Stimulated activated effector memory CD8-positive, alpha-beta T cell treated with anti-CD3 and anti-CD28 coated beads, Interleukin-12 subunit alpha, Interleukin-12 subunit beta, amount 100 ng/mL, for 72 hours (primary cell): ENCODE results near the gene SULT2B1.
A peak's percentile ranks its signal among the peaks of the same experiment; 100 is the strongest.

Experiments
- ATAC-seq: fragments of 150-1000 bp; cut with Tn5 transposase; 2 replicates; pipeline ENCODE4 v1.10.0; 2021
- DNase-seq, 2 donors: peaks; one replicate each; pipeline ENCODE4 v3.0.0; 2021 to 2022; ENCODE audit warnings: low spot score in 2 of 2
- H3K27ac Mint-ChIP-seq: one replicate; pipeline ENCODE4 v1.8.0; 2022; ENCODE audit warnings: mild to moderate bottlenecking, mixed read lengths
- H3K36me3 Mint-ChIP-seq: one replicate; pipeline ENCODE4 v1.8.0; 2022; ENCODE audit warnings: mild to moderate bottlenecking, mixed read lengths
- H3K4me1 Mint-ChIP-seq: one replicate; pipeline ENCODE4 v1.8.0; 2022; ENCODE audit warnings: mixed read lengths
- H3K4me3 Mint-ChIP-seq: one replicate; pipeline ENCODE4 v1.8.0; 2022; ENCODE audit warnings: mild to moderate bottlenecking, mixed read lengths
- H3K9me3 Mint-ChIP-seq: one replicate; pipeline ENCODE4 v1.8.0; 2022; ENCODE audit warnings: mixed read lengths

Gene SULT2B1

DNA sequence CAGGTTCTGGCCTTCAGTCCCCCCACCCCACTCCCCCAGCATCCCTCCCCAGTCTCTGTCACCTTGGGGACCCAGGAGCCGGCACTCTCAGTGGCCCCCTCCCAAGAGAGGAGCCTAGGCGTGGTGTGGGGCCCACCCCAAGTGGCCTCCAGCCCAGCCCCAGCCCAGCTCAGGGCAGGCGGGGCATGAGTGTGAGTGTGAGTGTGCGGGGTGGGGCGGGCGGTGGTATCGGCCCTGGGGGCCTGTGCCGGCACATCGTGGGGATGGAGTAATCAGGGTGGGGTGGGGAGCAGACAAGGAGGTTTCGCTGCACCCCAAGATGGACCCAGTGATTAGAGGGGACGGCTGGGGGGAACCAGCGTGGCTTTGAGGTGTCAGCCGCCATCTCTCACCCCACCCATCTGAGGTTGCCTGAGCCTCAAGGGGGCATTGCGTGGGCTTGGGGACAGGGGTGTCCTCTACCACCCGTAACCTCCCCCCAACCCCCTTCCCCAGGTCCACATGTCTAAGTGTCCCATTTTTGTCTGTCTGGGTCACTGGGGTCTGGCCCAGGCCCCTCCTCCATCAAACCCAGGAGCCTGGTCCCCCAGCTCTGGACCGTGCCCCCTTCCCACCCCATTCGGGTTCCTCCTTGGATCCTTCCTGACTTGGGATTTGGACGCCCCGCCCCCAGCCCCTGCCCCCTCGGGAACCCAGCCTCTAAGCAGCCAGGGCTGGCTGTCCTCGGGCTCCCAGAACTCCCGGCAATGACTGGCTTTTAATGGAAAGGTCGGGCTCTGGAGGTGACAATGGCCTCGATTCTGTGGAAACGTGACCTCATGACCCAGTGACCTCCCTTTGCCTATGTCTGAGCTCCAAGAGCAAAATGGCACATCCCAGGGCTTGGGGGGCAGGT, 6.9 kb upstream of the SULT2B1 start:
- no peaks in the 10 kb centered on the region for H3K4me1 Mint-ChIP-seq
- no peak overlapping the region for H3K4me3 Mint-ChIP-seq
- H3K27ac Mint-ChIP-seq = no peak overlapping the region
- peak; percentile 21 for ATAC-seq
- peaks cover 7% of the 10 kb centered on the region for H3K36me3 Mint-ChIP-seq
- H3K9me3 Mint-ChIP-seq = no peaks in the 10 kb centered on the region
- DNase-seq = no peak

DNA sequence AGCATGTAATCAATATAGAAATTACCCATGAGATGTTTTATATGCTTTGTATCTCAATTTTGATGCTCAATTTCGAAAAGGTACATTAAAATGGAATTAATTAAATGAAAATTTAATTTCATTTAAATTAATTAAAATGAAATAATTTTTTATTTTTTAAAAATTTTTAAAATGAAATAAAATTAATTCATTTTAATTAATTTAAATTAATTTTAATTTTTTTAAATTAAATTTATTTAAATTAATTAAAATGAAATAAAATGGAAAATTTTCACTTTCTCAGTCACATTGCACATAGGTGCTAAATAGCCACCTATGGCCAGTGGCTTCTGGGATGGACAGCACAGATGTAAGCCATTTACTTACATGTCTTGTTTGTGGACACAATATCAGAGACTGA, 4.2 kb upstream of the SULT2B1 start:
- Mint-ChIP-seq H3K4me1 (no peaks in the 10 kb centered on the region), H3K36me3 (peaks cover 7% of the 10 kb centered on the region), H3K27ac (no peak overlapping the region), H3K4me3 (no peak overlapping the region), H3K9me3 (no peaks in the 10 kb centered on the region)
- no peak for DNase-seq
- no peak for ATAC-seq

DNA sequence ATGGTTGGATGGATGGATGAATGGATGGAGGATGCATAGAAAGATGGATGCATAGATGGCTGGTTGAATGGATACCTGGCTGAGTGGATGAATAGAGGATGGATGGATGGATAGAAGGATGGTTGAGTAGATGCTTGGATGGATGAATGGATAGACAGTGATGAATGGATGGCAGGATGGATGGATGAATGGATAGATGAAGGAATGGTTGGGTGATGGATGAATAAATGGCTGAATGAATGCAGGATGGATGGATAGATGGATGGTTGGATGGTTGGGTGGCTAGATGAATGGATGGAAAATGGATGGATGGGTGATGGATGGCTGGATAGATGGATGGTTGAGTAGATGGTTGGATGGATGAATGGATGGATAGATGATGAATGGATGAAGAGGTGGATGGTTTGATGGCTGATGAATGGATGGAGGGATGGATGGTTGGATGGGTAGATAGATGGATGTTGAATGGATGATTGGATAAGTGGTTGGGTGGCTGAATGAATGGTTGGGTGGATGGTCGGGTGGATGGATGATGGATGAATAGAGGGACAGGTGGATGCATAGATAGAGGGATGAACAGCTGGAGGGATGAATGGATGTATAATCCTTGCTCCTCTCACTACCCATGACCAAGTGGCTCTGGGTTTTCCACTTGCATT, 3.6 kb upstream of the SULT2B1 start:
- Mint-ChIP-seq H3K4me3 (no peak overlapping the region), H3K9me3 (no peaks in the 10 kb centered on the region), H3K36me3 (peaks cover 2% of the 10 kb centered on the region), H3K27ac (no peak overlapping the region), H3K4me1 (no peaks in the 10 kb centered on the region)
- ATAC-seq = no peak
- DNase-seq = no peak

DNA sequence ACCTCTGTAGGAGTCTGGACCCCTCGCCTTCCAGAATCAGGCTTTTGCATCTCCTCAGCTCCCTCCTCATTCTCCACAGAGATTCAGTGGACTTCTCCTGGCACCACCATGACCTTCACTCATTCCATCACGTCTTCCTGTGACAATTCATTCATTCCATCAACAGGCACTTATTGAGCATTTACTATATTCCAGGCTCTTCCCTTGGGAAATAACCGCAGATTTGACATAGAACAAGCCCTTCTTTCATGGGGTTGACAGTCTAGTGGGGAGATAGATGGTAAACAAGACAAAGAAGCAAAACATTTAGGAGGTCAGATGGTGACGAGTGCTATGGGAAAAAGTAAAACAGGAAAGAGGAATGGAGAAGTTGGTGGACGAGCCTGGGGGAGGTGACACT, 2.6 kb upstream of the SULT2B1 start:
- Mint-ChIP-seq H3K4me1 (no peaks in the 10 kb centered on the region), H3K4me3 (no peak overlapping the region), H3K9me3 (no peaks in the 10 kb centered on the region), H3K36me3 (no peaks in the 10 kb centered on the region), H3K27ac (no peak overlapping the region)
- no peak for DNase-seq
- no peak for ATAC-seq

DNA sequence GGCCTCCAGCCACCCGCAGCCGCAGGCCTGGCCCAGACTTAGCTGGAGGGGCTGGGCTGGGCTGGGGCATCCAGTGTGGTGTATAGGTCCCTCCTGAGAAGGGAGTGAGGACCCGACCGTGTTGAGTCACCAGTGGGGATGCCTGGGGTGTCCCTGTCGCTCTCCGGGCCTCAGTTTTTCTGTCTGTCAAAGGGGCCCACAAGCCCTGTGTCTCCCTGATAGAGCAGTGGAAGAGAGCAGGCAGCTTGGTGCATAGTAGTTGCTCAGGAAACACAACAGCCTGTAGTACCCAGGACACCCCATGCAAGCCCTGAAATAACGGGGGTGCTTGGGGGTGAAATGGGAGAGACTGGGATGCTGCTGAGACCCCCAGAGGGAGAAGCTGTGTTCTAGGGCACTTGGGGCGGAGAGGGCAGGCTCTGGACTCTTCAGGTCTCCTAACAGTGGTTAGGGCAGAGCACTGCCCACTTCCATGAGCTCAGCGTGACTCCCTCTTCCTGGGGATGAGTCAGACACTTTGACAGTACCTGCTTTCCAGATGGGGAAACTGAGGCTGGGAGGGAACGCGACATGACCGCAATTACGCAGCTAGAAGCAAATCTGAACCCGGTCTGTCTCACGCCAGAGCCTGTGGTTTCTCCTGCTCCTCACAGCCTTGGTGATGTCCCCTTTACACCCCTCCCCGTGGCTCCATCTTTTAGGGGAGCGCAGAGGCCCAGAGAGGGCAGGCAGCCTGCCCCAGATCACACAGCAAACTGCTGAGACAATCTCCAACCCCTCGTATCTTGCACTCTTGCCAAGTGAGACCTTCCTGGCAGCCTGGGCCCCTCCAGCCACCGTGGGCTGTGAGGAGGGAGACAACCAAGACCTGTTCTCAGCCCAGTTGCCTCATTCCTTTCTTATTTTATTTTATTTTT, 692 bp downstream of the SULT2B1 start:
- no peak for ATAC-seq
- H3K27ac Mint-ChIP-seq = no peak overlapping the region
- peaks cover 6% of the 10 kb centered on the region for H3K36me3 Mint-ChIP-seq
- H3K4me1 Mint-ChIP-seq = no peaks in the 10 kb centered on the region
- H3K4me3 Mint-ChIP-seq = no peak overlapping the region
- DNase-seq = no peak
- H3K9me3 Mint-ChIP-seq = no peaks in the 10 kb centered on the region

DNA sequence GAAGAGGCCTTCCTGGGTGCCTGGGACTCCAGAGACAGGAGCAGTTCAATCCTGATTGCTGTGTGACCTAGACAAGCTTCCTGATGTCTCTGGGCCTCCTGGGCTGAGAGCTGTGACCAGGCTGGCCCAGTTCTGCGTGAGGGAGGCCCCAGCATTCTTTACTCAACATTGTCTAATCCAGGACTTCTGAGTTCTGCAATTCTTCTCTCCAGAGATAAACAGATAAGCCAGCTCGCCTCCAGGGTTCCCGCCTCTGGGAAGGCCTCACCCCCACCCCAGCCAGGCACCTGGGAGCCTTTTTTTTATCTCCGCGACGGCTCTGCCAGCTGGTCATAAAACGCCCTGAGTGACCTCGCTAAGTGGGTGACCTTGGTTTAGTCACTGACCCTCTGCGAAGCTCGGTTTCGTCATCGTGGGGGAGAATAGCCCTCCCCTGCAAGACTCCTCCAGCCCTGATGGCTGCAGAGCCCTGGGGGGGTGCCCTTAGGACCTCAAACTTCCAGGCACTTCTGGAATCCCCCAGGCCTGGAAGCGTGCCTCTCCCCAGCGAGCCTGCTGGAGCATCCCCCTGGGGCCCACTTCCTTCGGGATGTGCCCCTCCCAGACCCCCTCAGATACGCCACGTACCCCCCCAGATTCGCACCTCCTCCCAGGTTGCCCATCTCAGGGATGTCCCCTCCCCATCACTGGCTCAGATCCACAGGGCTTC, 1.9 kb downstream of the SULT2B1 start:
- H3K4me1 Mint-ChIP-seq = no peaks in the 10 kb centered on the region
- no peak for ATAC-seq
- peaks cover 6% of the 10 kb centered on the region for H3K36me3 Mint-ChIP-seq
- no peaks in the 10 kb centered on the region for H3K9me3 Mint-ChIP-seq
- DNase-seq = no peak
- H3K4me3 Mint-ChIP-seq = no peak overlapping the region
- no peak overlapping the region for H3K27ac Mint-ChIP-seq

DNA sequence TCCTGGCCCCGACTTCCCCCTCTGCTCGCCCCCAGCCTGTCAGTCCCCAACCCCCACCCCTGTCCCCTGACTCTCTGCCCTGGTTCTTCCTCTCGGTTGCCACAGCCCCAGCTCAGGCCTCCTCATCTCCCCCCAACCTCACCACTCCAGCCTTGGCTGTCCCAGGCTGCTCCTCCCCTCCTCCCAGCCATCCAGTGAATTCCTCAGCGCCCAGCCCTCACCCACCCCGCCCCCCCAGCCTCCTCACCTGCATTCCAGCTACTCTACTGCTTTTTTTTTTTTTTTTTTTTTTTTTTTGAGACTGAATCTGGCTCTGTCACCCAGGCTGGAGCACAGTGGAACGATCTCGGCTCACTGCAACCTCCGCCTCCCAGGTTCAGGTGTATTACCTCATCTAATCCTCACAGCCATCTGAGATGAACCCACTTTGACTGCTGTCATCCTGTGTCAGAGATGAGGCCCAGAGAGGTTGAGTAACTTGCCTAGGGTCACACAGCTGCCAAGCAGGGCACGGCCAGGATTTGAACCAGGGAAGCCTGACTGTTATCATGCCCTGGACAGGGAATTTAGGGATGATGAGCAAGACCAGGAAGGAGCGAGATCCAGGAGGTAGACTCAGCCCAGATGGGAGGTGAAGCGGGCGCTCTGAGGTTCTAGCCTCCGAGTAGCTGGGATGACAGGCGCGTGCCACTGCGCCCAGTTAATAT, 2.6 kb downstream of the SULT2B1 start:
- no peaks in the 10 kb centered on the region for H3K9me3 Mint-ChIP-seq
- DNase-seq = no peak
- no peak overlapping the region for H3K4me3 Mint-ChIP-seq
- H3K4me1 Mint-ChIP-seq = no peaks in the 10 kb centered on the region
- H3K36me3 Mint-ChIP-seq = peaks cover 6% of the 10 kb centered on the region
- ATAC-seq = no peak
- H3K27ac Mint-ChIP-seq = no peak overlapping the region

DNA sequence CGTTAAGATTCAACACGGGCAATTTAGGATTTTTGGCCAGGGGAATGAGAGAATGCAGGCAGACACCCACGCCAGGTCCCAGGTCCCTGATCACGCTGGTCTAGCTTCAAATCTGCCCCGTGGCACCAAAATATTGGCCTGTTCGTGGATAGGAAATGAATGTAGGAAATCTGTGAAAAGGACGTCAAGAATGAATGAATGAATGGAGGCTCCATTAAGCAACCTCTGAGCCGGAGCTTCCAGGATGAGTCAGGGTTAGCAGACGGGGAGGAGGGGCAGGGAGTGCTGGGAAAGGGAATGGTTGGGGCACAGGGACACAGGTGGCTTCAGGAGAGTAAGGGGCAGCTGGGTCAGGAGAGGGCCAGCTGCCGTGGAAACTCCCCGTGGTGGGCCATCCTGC, 4.2 kb downstream of the SULT2B1 start:
- DNase-seq (no peak), ATAC-seq (no peak)
- no peak overlapping the region for H3K4me3 Mint-ChIP-seq
- no peaks in the 10 kb centered on the region for H3K9me3 Mint-ChIP-seq
- H3K36me3 Mint-ChIP-seq = peaks cover 6% of the 10 kb centered on the region
- H3K27ac Mint-ChIP-seq = no peak overlapping the region
- no peaks in the 10 kb centered on the region for H3K4me1 Mint-ChIP-seq

DNA sequence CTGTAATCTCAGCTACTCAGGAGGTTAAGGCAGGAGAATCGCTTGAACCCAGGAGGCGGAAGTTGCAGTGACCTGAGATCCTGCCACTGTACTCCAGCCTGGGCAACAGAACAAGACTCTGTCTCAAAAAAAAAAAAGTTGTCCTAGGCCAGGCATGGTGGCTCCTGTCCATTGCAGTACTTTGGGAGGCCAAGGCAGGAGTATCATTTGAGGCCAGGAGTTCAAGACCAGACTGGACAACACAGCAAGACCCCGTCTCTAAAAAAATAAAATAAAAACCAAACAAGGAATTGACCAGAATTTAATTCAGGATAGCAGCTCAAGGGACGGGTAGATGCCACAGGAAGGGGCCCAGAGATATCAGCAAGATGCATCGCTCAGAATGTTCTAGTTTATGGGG, 4.9 kb downstream of the SULT2B1 start:
- H3K4me3 Mint-ChIP-seq = no peak overlapping the region
- H3K4me1 Mint-ChIP-seq = no peaks in the 10 kb centered on the region
- DNase-seq (no peak), ATAC-seq (no peak)
- no peak overlapping the region for H3K27ac Mint-ChIP-seq
- H3K36me3 Mint-ChIP-seq = peaks cover 6% of the 10 kb centered on the region
- H3K9me3 Mint-ChIP-seq = no peaks in the 10 kb centered on the region

DNA sequence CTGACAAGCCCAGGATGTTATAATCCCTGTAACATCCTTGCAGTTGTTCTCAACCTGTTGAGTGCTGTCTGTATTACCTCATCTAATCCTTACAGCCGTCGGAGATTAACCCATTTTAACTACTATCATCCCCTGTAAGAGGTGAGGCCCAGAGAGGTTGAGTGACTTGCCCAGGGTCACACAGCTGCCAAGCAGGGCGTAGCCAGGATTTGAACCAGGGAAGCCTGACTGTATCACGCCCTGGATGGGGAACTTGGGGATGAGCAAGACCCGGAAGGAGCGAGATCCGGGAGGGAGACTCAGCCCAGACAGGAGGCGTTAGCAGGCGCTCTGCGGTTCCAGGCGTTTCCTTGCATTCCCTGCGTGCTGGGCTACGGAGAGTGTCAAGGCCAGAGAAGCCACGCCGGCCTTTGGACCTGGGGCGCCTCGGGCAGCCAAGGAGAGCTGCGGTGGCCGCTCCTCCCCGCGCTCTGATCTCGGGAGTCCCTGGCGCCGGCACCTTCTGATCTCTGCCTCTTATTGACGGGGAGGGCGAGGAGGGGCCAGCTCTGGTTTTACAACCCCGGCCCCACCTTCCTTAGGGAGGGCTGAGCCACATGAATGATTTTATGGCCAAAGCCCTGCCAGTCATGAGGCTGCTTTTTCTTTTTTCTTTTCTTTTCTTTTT, 6.2 kb downstream of the SULT2B1 start:
- Mint-ChIP-seq H3K36me3 (peaks cover 6% of the 10 kb centered on the region), H3K4me3 (no peak overlapping the region), H3K9me3 (no peaks in the 10 kb centered on the region), H3K4me1 (no peaks in the 10 kb centered on the region), H3K27ac (no peak overlapping the region)
- DNase-seq = no peak
- no peak for ATAC-seq

DNA sequence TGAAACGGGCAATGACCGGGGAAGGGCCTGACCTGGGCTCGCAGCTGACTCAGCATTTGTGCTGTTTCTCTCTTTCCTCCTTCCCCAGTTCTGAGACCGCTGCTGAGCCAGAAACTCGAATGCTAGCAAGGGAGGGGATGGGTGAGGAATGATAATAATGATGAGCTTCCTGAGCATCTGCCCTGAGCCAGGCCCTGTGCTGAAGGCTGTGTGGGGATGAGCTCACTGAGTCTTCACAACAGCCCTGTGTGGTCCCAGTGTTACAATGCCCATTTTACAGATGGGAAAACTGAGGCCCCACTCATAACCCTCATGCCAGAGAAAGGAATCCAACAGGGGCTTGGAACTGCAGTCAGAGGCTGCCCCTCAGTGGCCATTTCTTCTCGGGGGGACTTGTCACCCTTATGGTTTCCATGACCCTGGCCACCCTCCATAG, 8.1 kb downstream of the SULT2B1 start:
- no peak for ATAC-seq
- Mint-ChIP-seq H3K4me3 (no peak overlapping the region), H3K4me1 (no peaks in the 10 kb centered on the region)

DNA sequence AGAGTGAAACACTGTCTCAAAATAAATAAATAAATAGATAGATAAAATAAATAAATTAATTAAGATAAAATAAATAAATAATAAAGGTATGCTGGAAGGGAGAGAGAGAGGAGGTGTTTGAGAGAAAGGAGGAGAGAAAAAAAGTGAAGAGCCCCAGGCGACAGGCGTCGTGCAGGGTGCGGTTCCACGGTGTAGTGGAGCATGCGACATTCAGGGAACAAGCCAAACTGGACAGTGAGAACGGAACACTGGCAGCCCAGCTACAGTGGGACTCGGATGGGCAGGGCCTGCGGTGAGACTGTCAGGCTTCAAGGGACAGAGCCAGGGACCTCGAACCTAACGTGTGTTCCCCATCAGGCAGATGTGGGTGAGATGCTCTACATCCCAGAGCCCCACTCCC, 9.4 kb downstream of the SULT2B1 start:
- no peak overlapping the region for H3K27ac Mint-ChIP-seq
- H3K4me1 Mint-ChIP-seq = no peaks in the 10 kb centered on the region
- ATAC-seq = no peak
- H3K9me3 Mint-ChIP-seq = no peaks in the 10 kb centered on the region
- H3K36me3 Mint-ChIP-seq = no peaks in the 10 kb centered on the region
- H3K4me3 Mint-ChIP-seq = no peak overlapping the region
- DNase-seq = no peak

More for the DNA sequence above, 8.1 kb downstream of the SULT2B1 start:
- Mint-ChIP-seq H3K27ac (no peak overlapping the region), H3K9me3 (no peaks in the 10 kb centered on the region), H3K36me3 (peaks cover 6% of the 10 kb centered on the region)
- DNase-seq = no peak

DNA sequence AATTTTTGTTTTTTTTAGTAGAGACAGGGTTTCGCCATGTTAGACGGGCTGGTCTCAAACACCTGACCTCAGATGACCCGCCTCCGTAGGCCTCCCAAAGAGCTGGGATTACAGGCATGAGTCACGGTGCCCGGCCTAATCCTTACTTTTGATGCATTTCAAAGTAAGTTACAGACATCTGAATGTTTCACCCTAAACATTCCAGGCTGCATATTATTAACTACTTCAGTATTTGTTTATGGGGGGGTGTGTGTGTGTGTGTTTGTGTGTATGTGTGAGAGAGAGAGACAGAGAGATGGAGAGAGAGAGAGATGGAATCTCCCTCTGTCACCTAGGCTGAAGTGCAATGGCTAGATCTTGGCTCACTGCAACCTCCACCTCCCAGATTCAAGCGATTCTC, 13.1 kb downstream of the SULT2B1 start:
- Mint-ChIP-seq H3K27ac (no peak overlapping the region), H3K9me3 (no peaks in the 10 kb centered on the region), H3K36me3 (no peaks in the 10 kb centered on the region), H3K4me3 (no peak overlapping the region), H3K4me1 (no peaks in the 10 kb centered on the region)
- no peak for ATAC-seq
- DNase-seq = no peak

DNA sequence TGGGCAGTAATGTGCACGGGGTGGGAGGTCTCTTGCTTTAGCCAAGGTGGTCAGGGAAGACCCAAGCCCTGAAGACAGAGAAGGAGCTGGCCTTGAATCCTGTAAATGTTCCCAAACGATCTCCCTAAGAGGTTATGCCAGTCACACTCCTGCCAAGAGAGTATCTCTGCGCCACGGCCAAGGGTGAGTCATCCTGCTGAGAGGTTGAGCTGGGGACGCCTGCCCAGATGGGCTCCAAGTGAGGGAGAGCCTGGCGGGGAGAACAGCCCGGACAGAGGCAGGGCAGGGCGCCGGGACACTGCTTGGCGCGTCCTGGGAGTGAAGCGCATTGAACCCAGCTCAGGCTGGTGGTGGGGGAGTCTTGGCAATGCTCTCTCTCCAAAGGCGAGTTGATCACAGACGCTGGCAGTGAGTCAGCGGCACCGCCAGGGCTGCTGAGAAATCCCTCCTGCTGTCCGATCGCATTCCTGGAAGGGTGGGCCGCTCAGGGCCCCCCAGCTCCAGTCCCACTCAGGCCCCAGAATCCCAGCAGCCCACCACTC, 16.4 kb downstream of the SULT2B1 start:
- H3K27ac Mint-ChIP-seq = no peak overlapping the region
- no peaks in the 10 kb centered on the region for H3K9me3 Mint-ChIP-seq
- H3K4me3 Mint-ChIP-seq = no peak overlapping the region
- ATAC-seq (peak; percentile 37), DNase-seq (no peak)
- no peaks in the 10 kb centered on the region for H3K4me1 Mint-ChIP-seq
- H3K36me3 Mint-ChIP-seq = peaks cover 4% of the 10 kb centered on the region
